BLaER1 (cell line): Measurements from ENCODE around the gene COL8A2.

Experiments
- H3K27ac ChIP-seq: shearing (Covaris generic); formaldehyde crosslinking; 2 replicates; pipeline ENCODE4 v1.8.1; 2022
- H3K27me3 ChIP-seq: shearing (Covaris generic); formaldehyde crosslinking; 2 replicates; pipeline ENCODE4 v1.8.1; 2022
- H3K36me3 ChIP-seq: shearing (Covaris generic); formaldehyde crosslinking; 2 replicates; pipeline ENCODE4 v1.8.1; 2022
- H3K4me1 ChIP-seq: shearing (Covaris generic); formaldehyde crosslinking; 2 replicates; pipeline ENCODE4 v1.8.1; 2022
- H3K4me2 ChIP-seq: shearing (Covaris generic); formaldehyde crosslinking; 2 replicates; pipeline ENCODE4 v1.8.1; 2022
- H3K4me3 ChIP-seq: shearing (Covaris generic); formaldehyde crosslinking; 2 replicates; pipeline ENCODE4 v1.8.1; 2022
- H3K9ac ChIP-seq: shearing (Covaris generic); formaldehyde crosslinking; 2 replicates; pipeline ENCODE4 v1.8.1; 2022
- H3K9me3 ChIP-seq: shearing (Covaris generic); formaldehyde crosslinking; 2 replicates; pipeline ENCODE4 v1.8.1; 2022
- H4K20me1 ChIP-seq: shearing (Covaris generic); formaldehyde crosslinking; 2 replicates; pipeline ENCODE4 v1.8.1; 2022
- Cebpa-rat ChIP-seq: shearing (Covaris generic); IDR thresholded peaks from 2 replicates; pipeline ENCODE4 v1.8.1; 2022

Gene COL8A2

DNA sequence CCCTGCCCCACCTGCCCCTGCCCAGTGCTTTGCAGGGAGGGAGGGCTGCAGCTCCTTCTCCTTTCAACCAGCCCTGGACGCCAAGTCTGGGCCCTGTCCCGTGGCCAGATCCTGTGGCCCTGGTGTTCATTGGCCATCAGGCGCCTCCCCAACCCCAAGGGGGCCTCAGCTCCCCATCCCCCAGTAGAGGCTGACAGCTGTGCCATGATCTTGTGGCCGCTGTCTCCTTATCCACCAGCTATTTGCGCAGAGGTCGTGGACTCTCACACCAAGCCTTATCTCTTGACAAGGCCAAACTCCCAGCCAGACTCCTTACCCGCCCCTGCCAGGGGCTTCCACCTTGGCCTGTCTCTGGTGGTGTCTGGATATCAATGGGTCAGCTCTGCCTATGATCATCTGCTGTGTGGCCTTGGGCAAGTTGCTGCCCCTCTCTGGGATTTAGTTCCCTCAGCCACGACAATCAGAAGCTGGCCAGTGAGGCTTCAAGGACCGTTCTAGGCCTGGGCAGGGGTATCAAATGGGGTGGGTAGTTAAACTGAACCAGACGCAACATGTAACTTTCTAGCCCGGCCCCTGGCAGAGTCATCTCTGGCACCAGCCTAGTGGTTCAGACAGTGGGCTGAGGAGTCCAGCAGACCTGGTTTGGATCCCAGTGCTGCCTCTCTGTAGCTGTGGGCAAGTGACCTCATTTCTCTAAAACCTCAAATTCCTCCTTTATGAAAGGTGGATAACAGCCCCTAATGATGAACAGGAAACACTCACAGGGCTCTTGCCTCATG is 3.3 kb upstream of the COL8A2 start:
- H3K27me3 ChIP-seq = peaks cover 32% of the 10 kb centered on the region
- peaks cover 36% of the 10 kb centered on the region for H3K4me1 ChIP-seq
- no peaks in the 10 kb centered on the region for H3K36me3 ChIP-seq
- TF ChIP-seq Cebpa-rat = no peak
- H3K4me3 ChIP-seq = no peak overlapping the region
- no peak overlapping the region for H3K4me2 ChIP-seq
- H3K27ac ChIP-seq = no peak overlapping the region
- H3K9ac ChIP-seq = no peak overlapping the region
- no peaks in the 10 kb centered on the region for H4K20me1 ChIP-seq
- H3K9me3 ChIP-seq = no peaks in the 10 kb centered on the region

DNA sequence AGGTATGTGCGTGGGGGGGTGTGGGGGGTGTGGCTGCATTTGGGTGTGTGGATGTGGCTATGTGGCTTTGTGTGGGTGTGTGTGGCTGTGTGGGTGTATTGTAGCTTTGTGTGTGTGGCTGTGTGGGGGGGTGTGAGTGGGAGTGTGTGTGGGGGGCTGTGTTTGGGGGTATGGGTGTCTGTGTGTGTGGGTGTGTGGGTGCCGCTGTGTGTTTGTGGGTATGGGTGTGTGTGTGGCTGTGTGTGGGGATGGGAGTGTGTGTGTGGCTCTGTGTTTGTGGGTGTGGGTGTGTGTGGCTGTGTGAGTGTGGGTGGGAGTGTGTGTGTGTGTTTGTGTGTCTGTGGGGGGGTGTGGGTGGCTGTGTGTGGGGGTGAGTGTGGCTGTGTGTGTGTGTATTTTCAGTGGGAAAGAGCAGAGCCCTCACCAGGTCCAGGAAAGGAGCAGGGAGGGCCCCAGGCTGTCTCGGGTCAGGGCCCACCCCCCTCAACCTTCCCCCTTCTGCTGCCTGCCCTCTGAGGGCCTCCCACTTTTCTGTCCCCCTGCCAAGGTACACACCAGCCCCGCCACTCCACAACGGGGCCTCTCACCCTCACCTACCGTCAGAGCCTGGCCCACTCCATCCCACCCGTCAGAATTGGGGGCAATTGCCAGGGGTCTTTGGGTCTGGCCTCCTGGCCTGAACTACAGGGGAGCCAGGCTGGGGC is 1.9 kb upstream of the COL8A2 start:
- H3K9ac ChIP-seq = no peak overlapping the region
- H3K4me3 ChIP-seq = no peak overlapping the region
- no peak for TF ChIP-seq Cebpa-rat

DNA sequence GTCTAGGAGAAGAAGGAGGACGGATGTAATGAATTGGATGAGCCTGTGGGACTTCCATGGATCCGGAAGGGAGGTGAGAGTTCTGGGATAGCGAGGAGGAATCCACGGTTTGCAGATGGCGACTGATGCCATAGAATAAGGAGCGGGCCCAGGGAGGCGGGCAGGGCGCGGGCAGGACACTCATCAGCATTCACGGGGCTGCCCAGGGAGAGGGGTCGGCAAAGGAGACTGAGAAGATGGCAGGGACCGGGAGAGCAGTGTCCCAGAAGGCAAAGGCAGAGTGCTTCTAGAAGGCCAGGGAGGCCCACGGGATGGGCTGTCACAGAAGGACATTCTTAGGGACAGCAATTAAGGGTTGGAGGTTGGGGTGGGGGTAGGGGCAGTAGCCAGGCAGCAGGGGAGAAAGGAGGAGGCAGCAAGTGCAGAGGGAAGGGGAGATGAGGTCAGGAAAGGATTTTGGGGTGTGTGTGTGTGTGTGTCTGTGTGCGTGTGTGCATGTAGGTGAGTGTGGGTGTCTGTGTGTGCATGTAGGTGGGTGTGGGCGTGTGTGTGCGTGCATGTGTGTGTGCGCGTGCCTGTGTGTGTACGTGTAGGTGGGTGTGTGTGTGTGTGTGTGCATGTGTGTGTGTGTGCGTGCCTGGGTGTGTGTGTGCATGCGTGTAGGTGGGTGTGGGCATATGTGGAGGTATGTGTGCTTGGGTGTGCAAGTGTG is 1.1 kb upstream of the COL8A2 start:
- Histone ChIP-seq H3K27ac (no peak overlapping the region), H3K27me3 (peaks cover 50% of the 10 kb centered on the region), H3K4me1 (peaks cover 52% of the 10 kb centered on the region), H3K4me2 (peak overlapping the region; percentile 82), H3K36me3 (no peaks in the 10 kb centered on the region), H4K20me1 (no peaks in the 10 kb centered on the region), H3K9ac (no peak overlapping the region), H3K4me3 (no peak overlapping the region), H3K9me3 (no peaks in the 10 kb centered on the region)
- TF ChIP-seq Cebpa-rat = no peak

More for the DNA sequence above, 1.9 kb upstream of the COL8A2 start:
- Histone ChIP-seq H3K27me3 (peaks cover 45% of the 10 kb centered on the region), H3K4me2 (peak overlapping the region; percentile 9; the same call in 1 of the 2 replicates), H4K20me1 (no peaks in the 10 kb centered on the region), H3K27ac (no peak overlapping the region), H3K4me1 (peaks cover 50% of the 10 kb centered on the region), H3K9me3 (no peaks in the 10 kb centered on the region), H3K36me3 (no peaks in the 10 kb centered on the region)

DNA sequence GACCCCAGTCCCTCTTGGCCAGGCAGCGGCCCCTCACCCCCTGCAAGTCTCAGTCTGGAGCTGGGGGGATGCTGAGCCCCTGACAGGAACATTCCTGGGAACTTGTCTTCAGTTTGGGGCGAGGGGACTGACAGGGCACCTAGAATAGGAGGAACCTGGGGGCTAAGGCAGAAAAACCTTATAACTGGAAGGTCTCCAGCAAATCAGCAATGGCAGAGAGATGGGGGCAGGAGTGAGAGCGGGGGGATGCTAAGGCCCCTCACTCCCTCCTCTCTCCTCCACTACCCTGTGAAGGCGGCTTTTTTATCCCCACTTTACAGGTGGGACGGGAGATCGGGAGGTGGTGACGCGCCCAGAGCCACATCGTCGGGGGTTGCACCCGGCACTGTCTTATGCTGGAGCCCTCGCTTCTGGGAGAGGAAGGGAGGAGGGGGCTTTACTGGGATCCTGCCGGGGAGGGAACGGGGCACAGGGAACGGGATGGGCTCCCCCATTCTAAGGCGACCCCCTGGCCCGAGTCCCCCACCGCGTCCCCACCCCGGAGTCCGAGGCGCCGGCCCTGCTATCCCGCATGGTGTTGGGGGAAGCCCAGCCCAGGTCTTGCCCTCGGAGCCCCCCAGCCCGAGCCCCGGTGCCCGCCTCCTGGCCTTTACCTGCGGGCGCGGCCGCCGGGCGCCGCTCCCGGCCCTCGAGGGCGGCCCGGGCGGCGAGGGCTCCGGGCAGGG is 456 bp downstream of the COL8A2 start:
- TF ChIP-seq Cebpa-rat = no peak
- peaks cover 50% of the 10 kb centered on the region for H3K27me3 ChIP-seq
- peak overlapping the region; percentile 82 for H3K4me2 ChIP-seq
- no peaks in the 10 kb centered on the region for H4K20me1 ChIP-seq
- H3K36me3 ChIP-seq = no peaks in the 10 kb centered on the region
- H3K9ac ChIP-seq = peak overlapping the region; percentile 29; the same call in 1 of the 2 replicates
- H3K9me3 ChIP-seq = no peaks in the 10 kb centered on the region
- H3K27ac ChIP-seq = no peak overlapping the region
- H3K4me3 ChIP-seq = peak overlapping the region; percentile 65
- H3K4me1 ChIP-seq = peaks cover 66% of the 10 kb centered on the region

DNA sequence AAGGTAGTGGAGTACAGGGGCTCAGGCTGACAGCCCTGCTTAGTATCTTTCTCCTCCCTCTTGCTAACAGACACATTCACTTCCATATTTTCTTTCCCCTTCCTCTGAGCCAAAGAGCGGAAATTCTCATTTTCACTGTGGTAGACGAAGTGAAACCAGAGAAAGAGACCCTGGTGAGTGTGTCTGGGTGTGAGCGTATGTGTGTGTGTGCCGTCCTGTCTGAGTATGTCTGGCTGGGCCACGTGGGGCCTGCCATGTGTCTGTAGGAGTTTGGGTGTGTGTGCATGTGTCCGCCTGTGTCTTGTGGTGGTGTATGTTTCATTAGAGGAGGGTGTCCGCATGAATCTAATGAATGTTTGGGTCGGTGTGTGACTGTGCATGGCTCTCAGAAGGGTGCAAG is 1.7 kb downstream of the COL8A2 start:
- peaks cover 50% of the 10 kb centered on the region for H3K27me3 ChIP-seq
- H3K9me3 ChIP-seq = no peaks in the 10 kb centered on the region
- peak overlapping the region; percentile 44 for H3K4me3 ChIP-seq
- H3K4me2 ChIP-seq = peak overlapping the region; percentile 82
- no peaks in the 10 kb centered on the region for H4K20me1 ChIP-seq
- peak overlapping the region; percentile 32; the same call in 1 of the 2 replicates for H3K27ac ChIP-seq
- TF ChIP-seq Cebpa-rat = no peak
- H3K4me1 ChIP-seq = peaks cover 67% of the 10 kb centered on the region
- H3K9ac ChIP-seq = peak overlapping the region; percentile 36; the same call in 1 of the 2 replicates
- H3K36me3 ChIP-seq = no peaks in the 10 kb centered on the region

DNA sequence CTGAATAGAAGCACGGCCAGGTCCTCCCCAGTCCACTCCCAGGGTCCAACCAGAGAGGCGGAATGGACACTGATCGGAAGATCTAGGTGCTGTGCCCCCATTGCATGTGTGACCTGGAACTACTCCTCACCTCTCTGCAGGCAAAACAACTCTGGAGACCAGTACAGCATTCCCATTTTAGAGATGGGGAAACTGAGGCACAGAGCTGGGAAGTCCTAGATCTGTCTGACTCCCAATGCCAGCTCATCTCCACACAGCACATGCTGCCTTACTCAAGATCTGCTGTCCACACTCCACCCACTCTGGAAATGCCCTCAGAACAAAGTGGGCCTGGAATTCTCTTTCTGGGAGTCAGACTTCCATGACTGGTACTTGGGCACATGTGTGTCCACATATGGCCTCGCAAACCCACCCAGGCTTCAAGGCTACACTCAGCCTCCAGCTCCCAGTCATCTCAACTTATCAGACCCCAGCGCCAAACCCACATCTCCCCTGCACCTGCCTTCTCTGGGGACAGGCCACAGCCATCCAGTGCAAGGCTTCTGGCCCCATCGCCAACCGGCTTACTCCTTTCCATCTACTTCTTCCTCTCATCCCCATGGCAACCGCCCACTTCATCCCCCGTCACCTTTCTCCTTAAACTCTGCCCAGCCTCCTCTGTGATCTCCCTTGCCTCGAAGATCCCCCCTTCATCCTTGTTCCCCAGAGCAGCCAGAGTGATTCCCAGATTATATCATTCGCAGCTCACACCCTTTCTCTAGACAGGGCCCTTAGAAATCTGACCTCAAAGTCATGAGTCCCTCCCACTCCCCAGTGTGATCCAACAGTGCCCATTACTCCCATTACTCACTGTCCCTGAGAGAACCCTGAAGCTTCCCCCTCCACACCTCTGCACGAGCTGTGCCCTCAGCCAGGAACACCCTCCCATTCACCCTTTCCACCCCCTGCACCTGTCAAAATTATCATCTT is 2.7 kb downstream of the COL8A2 start:
- peak overlapping the region; percentile 82 for H3K4me2 ChIP-seq
- H3K27me3 ChIP-seq = peaks cover 50% of the 10 kb centered on the region
- no peak for TF ChIP-seq Cebpa-rat
- peak overlapping the region; percentile 36; the same call in 1 of the 2 replicates for H3K9ac ChIP-seq
- H3K4me1 ChIP-seq = peaks cover 62% of the 10 kb centered on the region
- H3K27ac ChIP-seq = no peak overlapping the region
- no peaks in the 10 kb centered on the region for H4K20me1 ChIP-seq
- H3K4me3 ChIP-seq = no peak overlapping the region; the same call in 1 of the 2 replicates
- no peaks in the 10 kb centered on the region for H3K9me3 ChIP-seq
- no peaks in the 10 kb centered on the region for H3K36me3 ChIP-seq

DNA sequence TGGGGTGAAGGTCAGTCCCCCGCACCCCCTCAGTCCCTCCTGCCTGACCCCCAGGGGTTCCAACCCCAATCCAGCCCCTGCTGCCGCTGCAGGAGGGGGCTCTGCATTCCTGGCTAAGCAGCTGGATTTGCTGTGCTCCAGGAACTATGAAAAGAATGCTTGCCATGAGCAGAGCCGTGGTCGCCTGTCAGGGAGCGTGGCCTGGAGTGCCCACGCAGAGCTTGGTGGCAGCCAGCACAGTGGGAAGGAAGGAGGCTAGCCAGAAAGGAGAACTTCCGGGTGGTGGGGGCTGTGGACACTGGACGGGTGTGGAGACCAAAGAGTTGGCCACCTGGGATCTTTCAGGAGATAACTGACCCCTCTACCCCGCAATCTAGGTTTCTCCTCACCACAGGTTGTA is 5.6 kb downstream of the COL8A2 start:
- no peak overlapping the region for H3K27ac ChIP-seq
- TF ChIP-seq Cebpa-rat = no peak
- no peak overlapping the region for H3K4me2 ChIP-seq
- no peaks in the 10 kb centered on the region for H3K9me3 ChIP-seq
- H3K9ac ChIP-seq = no peak overlapping the region
- no peak overlapping the region for H3K4me3 ChIP-seq
- H3K27me3 ChIP-seq = peaks cover 30% of the 10 kb centered on the region
- H3K4me1 ChIP-seq = peaks cover 44% of the 10 kb centered on the region
- no peaks in the 10 kb centered on the region for H3K36me3 ChIP-seq
- no peaks in the 10 kb centered on the region for H4K20me1 ChIP-seq

DNA sequence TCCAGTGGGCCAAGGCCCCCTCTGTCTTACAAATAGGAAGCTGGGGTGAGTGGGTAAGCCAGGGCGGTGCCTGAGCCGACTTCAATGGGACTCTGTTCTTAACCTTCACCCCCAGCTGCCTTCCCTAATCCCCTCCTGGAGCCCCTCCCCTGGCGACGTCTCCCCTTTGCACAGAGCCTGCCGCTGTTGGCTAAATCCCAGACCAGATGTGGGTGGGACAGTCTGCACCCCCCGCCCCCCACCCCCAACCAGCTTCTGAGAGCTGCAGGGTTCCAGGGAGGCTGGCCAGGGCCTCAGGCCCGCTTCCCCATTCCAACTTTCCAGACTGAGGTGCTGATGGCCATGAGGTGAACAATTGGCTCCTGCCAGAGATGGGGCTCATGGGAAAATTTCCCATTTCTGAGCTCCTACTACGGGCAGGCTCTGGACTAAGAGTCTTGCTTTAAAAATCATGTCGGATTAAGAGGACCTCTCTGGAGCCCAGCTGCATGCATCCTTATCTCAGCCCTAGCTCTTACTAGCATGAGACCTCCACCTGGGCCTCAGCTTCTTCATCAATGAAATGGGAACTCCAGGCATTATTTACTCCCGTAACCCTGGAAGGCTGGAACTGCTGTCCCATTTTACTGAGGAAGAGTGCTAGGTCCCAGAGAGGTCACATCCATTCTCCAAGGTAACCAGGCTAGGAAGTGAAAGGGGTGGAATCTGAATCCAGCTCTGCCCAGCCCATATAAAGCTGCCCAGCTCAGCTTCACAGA is 6.4 kb downstream of the COL8A2 start:
- H3K36me3 ChIP-seq = no peaks in the 10 kb centered on the region
- H3K4me2 ChIP-seq = no peak overlapping the region
- no peak overlapping the region for H3K4me3 ChIP-seq
- H3K9me3 ChIP-seq = no peaks in the 10 kb centered on the region
- no peak overlapping the region for H3K9ac ChIP-seq
- peaks cover 43% of the 10 kb centered on the region for H3K4me1 ChIP-seq
- TF ChIP-seq Cebpa-rat = no peak
- no peak overlapping the region for H3K27ac ChIP-seq
- no peaks in the 10 kb centered on the region for H4K20me1 ChIP-seq
- peaks cover 21% of the 10 kb centered on the region for H3K27me3 ChIP-seq
